ENCODE data around the gene C1orf167.
A peak's percentile ranks its signal among the peaks of the same experiment; 100 is the strongest.

Gene C1orf167, protein sequence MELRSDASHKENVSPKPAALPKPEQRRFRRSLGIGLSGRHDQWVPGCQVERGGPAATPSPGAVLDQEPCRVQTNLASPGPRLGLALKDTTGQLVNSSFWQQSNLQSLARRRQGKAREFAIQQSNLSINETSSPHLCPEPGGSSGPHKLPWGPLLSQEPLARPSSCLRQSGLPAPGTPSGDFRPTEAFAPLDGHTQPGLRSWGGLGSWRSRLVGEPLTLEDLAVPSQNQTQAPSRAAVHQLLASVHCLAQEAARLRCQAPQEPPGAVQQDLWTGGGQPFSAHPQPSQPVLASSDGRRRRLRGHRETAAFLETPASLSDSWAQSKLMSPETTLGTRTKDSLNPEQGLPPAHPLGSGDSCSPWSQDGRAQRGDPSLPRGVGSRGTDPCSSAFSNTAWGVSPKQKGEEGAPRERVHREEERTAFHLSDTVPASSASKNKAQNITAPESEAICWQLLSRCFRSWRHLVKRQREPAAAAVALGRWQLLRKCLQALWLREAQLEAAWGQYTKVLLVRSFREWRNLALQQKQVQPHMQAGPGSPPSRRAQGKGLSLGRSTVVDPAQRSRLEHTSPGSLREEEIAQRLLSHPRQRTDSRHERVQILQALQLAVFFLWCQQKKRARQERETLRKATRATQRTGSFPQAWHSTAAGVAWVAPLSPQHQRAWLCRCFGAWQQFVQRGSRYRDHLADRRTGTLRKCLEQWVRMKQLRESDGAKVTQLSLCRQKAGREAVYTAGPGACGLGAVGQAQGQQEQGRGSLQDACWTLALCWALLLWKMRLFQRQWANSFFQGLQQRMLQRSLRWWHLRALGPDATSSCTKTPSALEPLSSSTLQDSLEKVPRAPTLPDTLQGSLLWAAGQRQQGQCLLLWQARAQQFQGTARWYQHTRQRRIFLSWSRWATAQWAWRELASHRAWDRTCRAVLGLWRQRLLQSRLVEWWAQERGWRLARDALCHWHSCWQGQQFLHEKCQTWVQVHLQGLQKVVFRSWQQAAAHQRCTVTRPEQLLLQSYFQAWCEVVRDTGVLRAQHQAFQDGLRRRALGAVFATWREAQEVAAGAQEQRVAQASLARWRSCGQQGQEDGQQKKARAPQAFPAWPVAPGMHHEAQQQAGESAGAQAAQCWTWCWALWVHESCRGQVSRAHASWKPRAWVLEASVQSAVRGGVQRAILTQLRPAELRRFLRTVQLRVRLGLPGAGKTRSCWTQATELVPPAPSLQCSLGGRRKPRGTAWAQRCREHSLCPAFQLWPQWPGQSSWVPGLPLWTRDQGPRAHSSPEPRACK (N-terminal part only)

DNA sequence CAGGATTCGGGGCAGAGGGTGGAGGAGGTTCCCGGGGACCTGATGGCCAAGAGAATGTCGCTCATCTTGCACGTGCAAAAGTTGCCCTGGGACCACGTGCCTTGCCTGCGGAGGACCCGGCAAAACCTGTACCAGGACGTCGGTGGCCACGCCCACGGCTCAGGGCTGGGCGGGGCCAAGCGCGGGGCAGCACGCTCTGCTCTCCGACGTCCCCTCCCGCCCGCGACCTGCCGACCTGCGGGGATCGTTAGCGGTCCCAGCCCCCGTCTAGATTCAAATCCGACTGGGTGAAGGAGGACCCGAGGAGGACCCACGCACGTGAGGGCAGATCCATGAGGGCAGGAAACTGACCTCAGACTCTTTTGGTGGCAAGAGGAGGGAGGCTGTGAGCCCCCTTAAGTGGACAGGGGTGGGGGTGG is at the start of gene C1orf167:
TSS of gene C1orf167 (plus strand) at position 206 of the 419 bp plus-strand sequence. CDS start 2,208 bp downstream, outside the sequence.
- no peak for DNase-seq (ENCODE audit: low read depth)

DNA sequence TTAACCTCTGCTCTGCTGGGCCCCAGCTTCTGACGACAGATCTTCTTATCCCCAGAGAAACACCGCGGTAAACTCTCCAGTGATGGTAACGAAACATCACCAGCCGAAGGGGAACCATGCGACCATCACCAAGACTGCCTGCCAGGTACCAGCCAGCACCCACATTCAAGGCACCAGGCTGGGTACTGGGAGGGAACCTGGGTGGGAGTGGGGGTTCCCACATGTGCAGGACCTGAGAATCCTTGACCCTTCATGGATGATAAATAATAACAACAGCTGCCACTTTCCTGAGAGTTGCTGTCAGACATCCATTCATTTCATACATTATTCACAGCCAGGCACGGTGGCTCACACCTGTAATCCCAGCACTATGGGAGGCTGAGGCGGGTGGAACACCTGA is 49.7 kb upstream of the C1orf167 start:
- no peak for DNase-seq (ENCODE audit: low read depth)

DNA sequence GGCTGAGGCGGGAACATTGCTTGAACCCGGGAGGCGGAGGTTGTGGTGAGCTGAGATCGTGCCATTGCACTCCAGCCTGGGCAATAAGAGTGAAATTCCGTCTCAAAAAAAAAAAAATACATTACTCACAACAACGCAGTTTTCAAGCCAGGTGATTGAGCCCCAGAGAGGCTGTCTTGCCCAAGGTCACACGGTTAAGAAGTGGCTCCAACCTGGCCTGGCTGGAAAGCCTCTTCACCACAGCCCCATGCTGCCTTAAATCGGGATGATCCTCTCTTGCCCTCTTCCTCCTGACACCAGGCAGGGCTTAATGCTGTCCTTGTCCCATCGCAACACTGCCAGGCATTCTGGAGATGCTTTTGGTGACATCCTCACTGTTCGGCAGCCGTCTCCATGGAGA is 48.9 kb upstream of the C1orf167 start:
- DNase-seq (ENCODE audit: low read depth) = no peak

DNA sequence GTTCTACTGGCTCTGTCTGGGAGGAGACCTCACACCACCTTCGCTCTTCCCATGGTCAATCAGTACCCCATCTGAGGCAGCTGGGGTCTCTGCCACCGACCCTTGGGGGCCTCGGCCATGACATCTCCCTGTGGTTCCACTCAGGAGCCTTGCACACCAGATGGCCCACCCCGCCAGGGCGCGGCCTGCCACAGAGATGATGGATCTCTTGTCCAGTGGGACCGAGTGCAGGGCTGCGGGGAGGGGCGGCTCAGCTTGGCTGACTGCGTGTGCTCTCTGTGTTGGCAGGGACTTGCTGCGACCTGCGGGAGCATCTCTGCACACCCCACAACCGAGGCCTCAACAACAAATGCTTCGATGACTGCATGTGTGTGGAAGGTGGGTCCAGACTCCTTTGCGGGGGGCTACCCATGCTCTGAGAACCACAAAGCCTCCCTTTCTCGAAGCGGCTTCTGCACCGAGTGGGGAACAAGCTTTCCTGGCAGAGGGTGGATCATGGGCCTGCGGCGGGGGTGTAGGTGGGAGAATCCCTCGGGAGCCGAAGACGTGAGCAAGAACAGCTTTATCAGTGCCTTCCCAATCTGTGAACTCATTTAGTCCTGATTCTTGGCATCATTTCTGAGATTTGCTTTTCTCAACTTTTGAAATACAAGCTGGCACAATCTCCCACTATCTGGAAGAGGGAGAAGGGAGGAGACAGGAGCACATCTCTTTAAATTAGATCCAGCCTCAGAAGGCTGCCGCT is 47.0 kb upstream of the C1orf167 start:
- DNase-seq (ENCODE audit: low read depth) = no peak

DNA sequence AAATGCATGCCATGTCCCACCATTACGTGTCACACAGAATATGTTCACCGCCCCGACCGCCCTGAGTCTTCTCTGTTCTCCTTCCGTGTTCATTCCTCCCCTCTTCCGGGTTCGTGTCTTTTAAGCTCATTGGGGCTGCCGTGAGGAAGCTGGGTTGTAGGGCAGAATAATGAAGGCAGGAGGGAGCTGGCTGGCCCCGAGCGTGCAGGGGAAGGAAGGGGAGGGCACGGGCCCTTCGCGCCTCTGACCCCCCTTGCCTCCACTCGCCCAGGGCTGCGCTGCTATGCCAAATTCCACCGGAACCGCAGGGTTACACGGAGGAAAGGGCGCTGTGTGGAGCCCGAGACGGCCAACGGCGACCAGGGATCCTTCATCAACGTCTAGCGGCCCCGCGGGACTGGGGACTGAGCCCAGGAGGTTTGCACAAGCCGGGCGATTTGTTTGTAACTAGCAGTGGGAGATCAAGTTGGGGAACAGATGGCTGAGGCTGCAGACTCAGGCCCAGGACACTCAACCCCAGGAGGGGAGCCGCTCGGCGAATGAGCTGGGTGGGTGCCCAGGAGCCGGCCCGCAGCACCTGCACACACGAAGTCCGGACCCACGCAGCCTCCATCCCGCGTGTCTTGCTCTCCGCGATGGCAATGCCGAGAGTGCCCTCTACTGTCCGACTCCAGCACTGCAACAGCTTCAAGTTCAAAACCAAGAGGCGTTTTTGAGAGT is 42.5 kb upstream of the C1orf167 start:
- DNase-seq (ENCODE audit: low read depth) = peak; percentile 72

DNA sequence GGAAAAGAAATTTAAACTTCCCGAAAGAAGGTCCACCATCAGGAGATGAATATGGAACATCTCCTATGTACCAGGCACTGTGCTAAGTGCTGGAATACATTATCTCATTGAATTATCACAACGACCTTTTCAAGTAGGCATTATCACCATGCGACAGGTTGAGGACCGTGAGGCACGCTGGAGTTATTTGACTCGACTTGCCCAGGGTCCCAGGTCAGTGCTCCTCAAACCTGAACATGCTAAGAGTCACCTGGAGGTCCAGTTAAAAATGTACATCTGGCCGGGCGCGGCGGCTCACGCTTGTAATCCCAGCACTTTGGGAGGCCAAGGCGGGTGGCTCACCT is 42.0 kb upstream of the C1orf167 start:
- DNase-seq (ENCODE audit: low read depth) = no peak

DNA sequence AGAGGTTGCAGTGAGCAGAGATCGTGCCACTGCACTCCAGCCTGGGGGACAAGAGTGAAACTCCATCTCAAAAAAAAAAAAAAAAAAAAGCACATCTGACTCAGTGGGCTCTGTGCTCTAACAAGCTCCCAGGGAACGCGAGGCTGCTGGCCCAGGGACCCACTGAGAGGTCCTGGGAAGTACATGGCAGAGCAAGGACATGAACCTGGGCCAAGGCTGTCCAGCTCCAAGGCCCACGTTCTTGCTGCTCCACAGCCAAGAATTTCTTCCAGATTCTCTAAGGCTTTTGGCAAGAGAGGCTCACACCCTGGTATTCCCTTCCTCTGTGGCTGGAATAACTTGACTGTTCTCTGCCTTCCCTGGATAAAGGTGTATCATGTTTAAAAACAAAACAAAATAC is 41.5 kb upstream of the C1orf167 start:
- DNase-seq (ENCODE audit: low read depth) = no peak

DNA sequence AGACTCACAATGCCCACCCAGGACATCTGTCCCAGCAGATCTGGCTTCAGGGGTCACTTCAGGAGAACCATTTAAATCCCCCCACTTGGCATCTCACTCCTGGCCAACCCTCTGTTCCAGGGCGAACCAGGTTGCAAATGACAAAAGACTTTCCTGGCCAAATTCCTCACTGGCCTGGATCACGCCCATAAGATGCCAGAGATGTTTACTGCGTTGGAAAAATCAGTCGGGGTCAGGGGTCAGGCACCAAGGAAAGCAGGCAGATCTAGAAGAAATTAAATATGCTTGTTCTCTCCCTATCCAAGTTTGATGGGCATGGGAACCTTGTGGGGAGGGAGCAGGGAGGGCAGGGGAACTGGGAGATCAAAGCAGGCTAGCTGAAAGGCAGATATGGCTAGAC is 40.7 kb upstream of the C1orf167 start:
- DNase-seq (ENCODE audit: low read depth) = no peak

DNA sequence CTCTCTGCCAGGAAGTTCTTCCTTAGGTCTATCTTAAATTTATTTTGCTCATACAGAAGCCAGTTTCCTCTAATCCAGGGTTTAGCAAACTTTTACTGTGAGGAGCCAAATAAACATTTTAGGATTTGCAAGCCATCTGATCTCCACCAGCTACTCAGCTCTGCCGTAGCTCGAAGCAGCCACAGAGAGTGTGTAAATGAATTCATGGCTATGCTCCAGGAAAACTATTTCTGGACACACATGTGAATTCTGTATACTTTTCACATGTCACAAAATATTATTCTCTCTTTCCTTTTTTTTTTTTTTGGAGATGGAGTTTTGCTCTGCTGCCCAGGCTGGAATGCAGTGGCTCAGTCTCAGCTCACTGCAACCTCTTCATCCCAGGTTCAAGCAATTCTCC is 39.5 kb upstream of the C1orf167 start:
- no peak for DNase-seq (ENCODE audit: low read depth)

DNA sequence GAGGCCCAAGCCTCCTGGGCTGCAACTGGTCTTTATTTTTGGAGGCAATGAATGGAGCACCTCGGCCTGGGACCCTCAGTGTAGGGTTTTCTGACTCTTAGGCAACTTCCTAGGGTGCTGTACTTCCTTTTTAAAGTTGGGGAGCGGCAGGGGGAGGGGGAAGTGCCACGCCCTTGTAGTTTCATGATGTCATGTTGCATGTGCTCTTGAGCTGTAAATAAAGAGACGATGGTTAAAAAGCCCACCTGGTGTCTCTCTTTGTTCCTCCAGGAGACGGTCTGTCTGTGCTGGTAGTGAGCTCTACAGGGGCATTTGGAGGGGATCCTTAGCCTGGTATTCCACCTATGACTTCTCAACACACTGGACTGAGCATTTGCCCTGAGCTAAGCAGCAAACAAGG is 36.4 kb upstream of the C1orf167 start:
- no peak for DNase-seq (ENCODE audit: low read depth)

DNA sequence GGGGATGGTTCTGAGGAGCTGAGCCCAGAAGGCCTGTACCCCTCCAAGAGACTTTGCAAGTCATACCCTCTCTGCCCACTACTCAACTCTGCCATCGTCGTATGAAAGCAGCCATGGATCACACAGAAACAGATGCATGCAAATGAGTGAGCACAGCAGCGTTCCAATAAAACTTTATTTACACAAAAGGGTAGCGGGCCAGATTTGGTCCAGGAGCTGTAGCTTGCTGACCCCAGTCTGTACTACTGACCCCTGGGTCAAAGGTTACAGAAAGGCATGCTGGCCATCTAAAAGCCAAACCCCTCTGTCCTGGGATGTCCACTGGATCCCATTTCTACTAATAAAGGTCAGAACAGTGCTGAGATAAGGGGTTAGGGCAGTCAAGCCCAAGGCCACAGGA is 34.9 kb upstream of the C1orf167 start:
- DNase-seq (ENCODE audit: low read depth) = no peak

DNA sequence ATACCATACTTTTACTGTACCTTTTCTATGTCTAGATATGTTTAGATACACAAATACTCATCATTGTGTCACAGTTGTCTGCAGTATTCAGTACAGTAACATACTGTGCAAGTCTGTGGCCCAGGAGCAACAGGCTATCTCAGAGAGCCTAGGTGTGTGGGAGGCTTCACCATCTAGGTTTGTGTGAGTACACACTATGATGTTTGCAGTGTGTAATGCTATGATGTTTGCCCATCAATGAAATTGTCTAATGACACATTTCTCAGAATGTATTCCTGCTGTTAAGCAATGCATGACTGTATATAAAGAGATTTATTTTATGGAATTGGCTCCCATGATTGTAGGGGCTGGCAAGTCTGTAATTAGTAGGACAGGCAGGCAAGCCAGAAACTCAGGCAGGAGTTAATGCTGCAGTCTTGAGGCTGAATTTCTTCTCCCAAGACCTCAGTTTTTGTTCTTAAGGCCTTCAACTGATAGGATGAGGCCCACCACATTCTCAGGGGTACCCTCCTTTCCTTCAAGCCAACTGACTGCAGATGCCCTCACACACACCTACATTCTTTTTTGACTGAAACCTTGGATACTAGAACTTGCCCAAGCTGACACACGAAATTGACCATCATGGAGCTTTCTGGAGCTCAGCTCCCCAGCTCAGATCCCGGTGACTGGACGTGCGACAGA is 33.7 kb upstream of the C1orf167 start:
- DNase-seq (ENCODE audit: low read depth) = no peak

DNA sequence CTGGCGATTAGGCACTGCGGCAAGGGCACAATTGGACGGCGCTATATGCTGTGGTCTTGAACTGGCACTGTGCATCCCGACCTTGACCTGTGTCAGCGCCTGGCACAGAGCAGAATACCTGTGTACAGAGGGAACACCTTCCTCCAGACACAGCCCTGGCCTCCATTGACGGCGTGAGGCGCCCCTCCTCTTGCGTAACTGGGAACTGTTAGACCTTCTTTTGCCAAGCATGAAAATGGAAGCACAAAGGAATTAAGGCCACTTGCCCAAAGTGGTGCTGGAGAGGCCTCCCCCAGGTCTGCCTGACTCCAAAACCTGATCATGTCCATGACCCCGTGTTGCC is 32.9 kb upstream of the C1orf167 start:
- no peak for DNase-seq (ENCODE audit: low read depth)

DNA sequence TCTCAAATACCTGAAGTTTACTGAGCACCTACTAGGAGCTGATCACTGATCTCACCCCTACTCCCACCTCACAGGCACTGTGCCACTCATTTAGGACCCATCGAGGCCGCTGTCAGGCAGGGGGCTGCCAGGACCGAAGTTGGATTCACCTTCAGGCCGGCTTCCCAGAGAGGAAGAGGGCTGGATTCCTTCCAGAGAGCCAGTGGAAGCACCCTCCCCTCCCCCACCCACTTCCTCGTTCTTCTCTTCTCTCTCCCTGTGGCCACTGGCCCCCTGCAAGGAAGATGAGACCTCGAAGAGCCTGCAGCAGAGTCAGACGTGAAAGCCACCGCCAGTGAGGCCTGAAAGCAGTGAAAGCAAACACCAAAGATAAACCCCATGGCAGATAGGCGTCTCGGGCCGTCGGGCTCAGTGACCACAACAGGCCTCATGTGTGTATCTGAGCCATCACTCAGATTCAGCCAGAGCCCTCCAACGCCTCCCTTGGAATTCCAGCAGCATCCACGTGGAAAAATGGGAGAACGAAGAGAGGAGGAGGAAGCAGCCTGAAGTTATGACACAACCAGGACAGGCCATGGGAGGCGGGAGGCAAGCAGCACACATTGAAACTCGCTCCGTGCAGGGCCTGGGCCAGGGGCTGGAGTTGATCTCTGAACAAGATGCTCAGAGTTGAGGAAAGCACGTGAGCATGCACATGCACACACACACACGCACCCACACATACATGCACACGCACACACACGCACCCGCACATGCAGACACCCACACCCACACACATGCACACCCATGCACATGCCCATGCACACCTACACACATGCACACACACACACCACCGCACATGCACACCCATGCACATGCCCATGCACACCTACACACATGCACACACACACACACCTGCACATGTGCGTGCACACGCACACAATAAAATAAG is 32.2 kb upstream of the C1orf167 start:
- DNase-seq (ENCODE audit: low read depth) = no peak

DNA sequence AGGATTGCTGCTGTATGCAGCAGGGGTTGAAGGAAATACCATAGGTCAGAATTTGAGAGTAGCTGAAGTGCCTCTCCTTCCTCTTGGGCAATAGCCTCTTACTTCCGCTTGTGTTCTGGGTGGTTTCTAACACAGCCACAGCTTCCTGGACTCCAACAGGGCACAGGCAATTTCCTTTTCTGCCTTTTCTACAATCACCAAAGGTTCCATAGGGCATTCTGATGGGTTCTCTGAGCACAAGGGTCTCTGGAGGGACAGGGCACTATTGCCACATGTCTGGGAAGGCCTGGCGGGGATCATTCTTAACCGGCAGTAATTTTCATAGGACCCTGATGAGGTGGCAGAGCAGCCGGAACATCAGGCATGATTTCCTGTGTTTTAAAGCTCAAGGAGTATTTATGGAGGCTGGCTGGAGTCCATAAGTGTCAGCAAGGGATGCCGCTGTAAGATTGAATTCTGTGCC is 31.5 kb upstream of the C1orf167 start:
- DNase-seq (ENCODE audit: low read depth) = no peak

DNA sequence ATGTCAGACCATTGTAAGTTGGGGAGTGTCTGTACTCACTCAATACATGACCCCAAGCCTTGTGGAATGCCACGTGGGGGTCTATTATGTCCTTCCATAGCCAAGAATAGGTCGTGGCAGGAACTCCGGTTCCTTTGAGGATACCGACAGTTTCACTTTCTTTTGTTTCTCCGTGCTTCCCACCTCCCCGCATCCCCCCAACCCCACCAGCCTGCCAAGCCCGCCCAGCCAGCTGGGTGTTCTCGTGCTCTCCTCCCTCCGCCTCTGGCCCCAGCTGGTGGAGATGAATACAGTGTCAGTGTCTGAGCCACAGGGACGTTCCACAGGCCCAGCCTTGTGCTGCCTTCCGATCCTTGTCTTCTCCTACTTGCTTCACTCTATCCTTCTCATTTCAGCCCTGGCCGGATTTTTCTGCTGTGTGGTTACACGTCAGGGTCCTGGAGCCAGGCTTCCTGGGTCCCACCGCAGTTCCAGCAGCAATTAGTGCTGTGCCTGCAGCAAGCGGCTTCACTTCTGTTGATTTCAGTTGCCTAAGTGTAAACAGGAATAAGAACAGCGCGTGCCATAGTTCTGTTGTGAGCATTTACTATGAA is 30.2 kb upstream of the C1orf167 start:
- no peak for DNase-seq (ENCODE audit: low read depth)

DNA sequence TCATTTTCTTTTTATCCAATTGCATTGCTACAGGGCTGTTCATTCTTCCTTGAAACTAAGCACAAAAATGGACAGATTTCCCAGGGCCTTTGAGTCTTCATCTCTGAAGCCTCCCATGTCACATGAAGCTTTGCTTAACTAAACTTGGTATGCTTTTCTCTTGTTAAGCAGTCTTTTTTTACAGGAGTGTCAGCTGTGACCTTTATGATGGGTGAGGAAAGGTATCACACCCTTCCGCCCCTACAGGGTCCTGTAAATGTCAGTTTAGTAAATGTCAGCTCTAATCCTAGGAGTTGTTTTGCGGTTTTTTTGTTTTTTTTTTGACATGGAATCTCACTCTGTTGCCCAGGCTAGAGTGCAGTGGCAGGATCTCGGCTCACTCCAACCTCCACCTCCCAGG is 28.7 kb upstream of the C1orf167 start:
- DNase-seq (ENCODE audit: low read depth) = no peak

DNA sequence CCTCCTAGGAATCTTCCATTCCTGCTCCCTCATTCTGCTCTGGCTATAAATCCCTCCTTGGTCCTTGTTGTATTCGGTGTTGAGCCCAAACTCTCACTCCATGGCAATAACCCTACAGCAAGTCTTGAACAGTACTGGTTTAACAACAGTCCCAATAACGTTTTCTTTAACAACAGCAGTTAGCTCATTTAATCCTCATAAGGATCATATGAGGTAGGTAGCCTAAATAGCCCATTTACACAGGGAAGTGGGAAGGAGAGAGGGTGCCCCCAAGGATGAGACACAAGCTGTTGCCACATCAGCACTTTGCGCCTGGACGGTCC is 26.5 kb upstream of the C1orf167 start:
- no peak for DNase-seq (ENCODE audit: low read depth)
